Upper lobe of left lung (tissue), 4 donors: Measurements from ENCODE around the gene ATP6V1G3.

Source experiments
- CTCF ChIP-seq, 6 experiments: fragments of 450-650 bp in 4 of 6; fragments of 200-600 bp in 2 of 6; sonication (generic) in 2 of 6; IDR thresholded peaks; one replicate each; pipeline ENCODE4 v1.5.1; 2016 to 2019; ENCODE audit warnings: antibody characterized with exemption in 6 of 6
- EP300 ChIP-seq, 4 donors: sonication (generic); formaldehyde crosslinking; IDR thresholded peaks; one replicate each; pipeline ENCODE4 v1.5.1; 2017; ENCODE audit warnings: antibody characterized with exemption in 4 of 4, control low read depth in 2 of 4
- POLR2A ChIP-seq, 4 donors: fragments of 450-650 bp; IDR thresholded peaks; one replicate each; pipeline ENCODE4 v1.5.1; 2016 to 2017; ENCODE audit warnings: antibody characterized with exemption in 4 of 4, mild to moderate bottlenecking in 2 of 4
- POLR2AphosphoS5 ChIP-seq, 2 donors: sonication (generic); formaldehyde crosslinking; IDR thresholded peaks; one replicate each; pipeline ENCODE4 v1.5.1; 2017; ENCODE audit warnings: antibody characterized with exemption in 2 of 2

GRCh38 chr1:198575292-198575691 lies 34.8 kb upstream of the ATP6V1G3 start:
- TF ChIP-seq POLR2A (IDR thresholded peaks at IDR 0.05) (no peak), CTCF (IDR thresholded peaks at IDR 0.05) (no peak), POLR2AphosphoS5 (IDR thresholded peaks at IDR 0.05) (no peak), EP300 (IDR thresholded peaks at IDR 0.05) (no peak)
